GM19468 (cell line): ENCODE data around the gene DIDO1.

ENCODE experiments used
- ATAC-seq: cut with Tn5 transposase; IDR thresholded peaks from one replicate; pipeline ENCODE4 v1.9.1; 2021; ENCODE audit warnings: mild to moderate bottlenecking, moderate library complexity, moderate number of reproducible peaks; ENCODE audit not compliant: unreplicated experiment; ENCODE audit errors: extremely low read depth

Gene DIDO1

DNA sequence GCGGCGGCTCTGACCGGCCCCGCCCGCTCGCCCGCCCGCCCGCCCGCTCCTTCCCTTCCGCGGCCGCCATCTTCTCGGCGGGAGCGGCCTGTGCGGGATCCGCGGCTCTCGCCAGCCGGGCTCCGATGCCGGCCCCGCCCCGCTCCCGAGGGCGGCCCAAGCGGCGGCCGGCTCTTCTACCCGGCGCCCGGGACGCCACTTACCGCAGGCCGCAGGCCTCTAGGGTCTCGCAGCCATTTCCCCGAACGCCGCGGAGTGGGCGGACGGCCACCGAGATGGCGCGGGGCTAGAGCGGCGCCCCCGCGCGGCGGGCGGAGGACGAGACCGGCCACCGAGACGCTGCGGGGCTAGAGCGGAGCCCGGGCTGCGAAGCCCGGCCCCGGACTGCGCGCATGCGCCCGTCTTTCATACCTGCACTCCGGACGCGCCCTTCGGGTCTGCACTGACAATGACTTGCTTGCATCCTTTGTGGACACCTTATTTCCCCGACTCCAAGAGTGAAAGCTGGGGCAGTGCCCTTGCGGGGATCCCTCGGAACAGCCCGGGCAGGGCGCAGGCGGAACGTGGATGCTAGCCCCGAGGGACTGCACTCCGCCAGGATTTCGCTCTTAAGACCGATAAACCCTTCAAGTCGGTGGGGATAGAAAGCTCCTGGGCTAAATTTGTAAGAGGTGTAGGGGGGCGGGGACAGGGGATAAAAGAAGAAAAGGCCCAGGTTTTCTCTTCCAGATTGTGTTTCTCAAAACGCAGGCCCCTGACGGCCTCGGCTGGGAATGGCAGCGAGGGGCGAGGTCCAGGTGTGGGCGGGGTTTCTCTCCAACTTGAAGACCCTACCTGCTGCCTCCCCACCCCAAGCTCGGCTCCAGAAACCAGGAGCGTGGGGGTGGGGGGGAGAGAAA is at the start of gene DIDO1:
DIDO1 (minus strand) TSS at position 277 of the 899 bp plus-strand sequence.
- peak; percentile 78 for ATAC-seq

DNA sequence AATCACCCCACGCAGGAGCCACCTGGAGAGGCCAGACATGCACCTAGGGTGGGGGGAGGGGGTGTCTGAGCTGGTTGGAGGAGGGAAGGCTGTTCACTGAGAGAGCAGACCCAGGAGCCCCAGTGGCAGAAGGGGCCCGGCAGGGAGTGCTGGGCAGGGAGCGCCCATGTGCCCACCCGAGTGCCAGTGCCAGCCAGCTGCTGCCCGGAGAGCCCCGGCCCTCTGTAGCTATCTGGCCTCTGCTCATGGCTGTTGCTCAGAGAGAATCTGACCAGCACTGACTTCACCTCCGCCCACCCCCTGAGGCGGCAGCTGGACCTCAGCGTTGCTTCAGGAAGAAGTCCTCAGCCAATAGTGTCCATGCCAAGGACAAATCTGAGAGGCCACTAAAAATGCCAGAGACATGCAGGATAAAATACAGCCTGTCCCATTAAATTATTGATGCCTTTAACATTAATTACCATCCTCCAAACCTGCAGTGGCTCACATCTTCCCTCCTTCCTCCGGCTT is 49.0 kb upstream of the DIDO1 start:
- ATAC-seq, result no peak

DNA sequence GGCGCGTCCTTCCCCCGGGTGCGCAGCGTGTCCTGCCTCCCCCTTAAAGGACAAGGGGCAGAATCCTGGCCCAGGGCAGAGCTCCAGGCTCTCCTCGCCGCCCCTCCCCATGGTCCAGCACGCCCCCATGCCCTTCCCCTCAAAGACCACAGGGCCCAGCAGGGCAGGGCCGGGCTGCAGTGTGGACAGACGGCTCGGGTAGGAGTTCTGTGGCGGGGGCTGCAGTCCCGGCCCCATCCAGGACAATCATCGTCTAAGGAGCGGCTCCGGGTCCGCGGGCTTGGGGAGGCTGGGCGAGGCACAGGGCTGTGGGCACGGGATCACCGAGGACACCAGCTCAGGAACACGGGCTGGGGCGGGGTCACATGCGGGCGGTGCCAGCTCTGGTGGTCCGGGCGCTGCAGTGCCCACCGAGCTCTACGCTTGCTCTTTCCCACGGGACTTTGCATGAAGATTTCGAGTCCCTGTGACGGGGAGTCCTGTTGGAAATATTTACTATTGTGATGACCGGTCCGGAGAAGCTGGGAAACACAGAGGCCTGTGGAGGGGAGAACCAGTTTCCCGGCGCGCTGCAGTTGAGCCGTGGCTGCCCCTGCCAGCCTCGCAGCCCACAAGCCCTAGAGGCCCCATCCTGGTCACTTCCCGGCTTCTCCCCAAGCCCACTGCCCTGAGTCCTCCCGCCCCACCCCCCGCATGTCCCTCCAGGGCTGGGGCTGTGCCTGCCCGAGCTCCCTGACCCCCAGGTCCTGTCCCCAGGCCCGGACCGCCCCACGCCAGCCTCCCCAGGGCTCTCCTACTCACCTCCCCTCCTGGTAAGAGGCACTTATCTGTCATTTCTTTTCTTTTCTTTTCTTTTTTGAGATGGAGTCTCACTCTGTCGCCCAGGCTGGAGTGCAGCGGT is 46.8 kb upstream of the DIDO1 start:
- ATAC-seq, result no peak

DNA sequence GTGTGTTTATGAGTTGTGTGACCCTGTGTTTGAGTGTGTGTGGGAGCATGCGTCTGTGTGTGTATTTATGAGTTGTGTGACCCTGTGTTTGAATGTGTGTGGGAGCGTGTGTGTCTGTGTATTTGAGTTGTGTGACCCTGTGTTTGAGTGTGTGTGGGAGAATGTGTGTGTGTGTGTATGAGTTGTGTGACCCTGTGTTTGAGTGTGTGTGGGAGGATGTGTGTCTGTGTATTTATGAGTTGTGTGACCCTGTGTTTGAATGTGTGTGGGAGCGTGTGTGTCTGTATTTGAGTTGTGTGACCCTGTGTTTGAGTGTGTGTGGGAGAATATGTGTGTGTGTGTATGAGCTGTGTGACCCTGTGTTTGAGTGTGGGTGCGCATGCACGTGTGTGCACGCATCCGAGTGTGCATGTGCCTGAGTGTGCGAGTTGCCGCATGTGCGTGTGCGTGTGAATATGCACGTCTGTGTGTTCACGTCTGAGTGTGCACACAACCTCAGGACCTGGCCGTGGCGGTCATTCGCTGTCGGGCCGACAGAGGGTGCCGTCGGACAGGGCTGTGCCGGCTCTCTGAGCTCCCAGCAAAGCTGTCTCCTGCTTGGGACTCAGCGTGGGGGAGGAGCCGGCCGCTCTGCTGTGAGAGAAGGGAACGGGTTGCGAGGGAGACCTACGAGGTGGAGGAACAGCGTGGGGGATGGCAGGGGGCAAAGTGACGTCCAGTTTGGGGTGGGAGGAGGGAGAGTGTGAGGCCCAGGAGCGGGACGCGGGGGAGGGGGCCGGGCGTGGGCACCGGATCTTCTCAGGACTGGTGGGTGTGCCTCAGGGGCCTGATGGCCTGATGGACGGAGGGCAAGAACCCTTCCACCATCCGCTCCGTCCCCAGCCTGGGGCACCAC is 45.9 kb upstream of the DIDO1 start:
- peak; percentile 44 for ATAC-seq

DNA sequence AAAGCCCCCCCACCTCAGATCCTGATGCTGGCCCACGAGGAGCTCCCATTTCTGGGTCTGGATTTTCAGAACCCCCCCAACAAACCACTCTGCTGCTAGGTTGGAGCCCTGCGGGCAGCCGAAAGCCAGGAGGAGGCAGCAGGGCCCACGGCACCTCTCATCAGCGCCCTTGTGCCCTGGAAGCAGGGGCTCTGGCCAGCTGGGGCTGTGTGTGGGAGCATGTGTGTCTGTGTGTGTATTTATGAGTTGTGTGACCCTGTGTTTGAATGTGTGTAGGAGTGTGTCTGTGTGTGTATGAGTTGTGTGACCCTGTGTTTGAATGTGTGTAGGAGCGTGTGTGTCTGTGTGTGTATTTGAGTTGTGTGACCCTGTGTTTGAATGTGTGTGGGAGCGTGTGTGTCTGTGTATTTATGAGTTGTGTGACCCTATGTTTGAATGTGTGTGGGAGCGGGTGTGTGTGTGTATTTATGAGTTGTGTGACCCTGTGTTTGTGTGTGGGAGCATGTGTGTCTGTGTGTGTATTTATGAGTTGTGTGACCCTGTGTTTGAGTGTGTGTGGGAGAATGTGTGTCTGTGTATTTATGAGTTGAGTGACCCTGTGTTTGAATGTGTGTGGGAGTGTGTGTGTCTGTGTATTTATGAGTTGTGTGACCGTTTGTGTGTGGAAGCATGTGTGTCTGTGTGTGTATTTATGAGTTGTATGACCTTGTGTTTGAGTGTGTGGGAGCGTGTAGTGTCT is 45.1 kb upstream of the DIDO1 start:
- ATAC-seq, result no peak

DNA sequence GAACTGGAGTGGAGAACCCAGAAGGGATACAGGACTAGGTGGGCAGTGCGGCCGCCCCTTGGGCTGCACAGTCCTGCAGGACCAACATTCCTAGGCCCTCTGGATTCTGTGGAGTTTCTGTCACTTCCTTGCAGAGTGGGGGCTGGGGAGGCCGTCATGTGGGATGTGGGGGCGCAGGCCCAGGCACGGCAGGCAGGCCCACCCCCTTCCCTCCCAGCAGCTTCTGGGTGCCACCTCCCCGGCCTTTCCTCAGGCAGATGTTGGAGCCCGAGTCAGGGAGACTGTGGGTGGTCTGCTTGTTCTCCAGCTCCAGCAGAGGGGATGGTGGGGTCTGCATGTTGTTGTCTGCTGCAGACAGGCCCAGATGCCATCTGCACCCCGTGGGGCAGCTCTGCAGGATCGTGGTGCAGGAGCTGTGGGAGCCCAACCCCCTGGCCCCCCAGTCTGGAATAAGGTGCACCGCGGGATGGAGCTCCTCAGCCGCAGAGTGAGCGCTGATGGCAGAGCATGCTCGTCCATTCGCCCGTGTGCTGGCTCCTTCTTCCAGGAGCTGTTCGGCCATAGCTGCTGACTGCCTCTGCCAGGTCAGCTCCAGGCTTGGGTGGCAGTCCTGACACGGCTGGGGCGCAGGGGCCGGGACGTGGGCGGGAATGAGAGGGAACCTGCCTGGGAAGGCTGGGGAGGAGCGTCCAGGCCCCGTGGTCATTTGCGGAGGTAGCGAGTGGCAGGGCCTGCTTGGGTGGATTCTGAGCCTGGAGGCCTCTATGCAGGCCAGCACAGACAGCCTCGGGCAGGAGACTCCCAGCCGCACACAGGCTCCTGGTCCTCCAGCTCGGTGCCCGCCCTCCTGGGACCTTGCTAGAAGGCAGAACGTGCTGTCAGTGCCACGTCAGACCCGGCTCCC is 44.3 kb upstream of the DIDO1 start:
- no peak for ATAC-seq

DNA sequence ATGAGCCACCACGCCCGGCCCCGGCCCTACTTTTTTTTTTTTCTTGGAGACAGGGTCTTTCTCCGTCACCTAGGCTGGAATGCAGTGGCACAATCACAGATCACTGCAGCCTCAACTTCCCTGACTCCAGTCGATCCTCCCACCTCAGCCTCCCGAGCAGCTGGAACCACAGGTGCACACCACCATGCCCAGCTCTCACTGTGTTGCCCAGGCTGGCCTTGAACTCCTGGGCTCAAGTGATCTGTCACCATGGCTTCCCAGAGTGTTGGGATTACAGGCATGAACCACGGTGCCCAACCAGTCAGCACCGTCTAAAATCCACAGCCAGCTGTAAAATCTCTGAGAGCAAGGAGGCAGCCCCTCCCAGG is 43.6 kb upstream of the DIDO1 start:
- ATAC-seq, result no peak

DNA sequence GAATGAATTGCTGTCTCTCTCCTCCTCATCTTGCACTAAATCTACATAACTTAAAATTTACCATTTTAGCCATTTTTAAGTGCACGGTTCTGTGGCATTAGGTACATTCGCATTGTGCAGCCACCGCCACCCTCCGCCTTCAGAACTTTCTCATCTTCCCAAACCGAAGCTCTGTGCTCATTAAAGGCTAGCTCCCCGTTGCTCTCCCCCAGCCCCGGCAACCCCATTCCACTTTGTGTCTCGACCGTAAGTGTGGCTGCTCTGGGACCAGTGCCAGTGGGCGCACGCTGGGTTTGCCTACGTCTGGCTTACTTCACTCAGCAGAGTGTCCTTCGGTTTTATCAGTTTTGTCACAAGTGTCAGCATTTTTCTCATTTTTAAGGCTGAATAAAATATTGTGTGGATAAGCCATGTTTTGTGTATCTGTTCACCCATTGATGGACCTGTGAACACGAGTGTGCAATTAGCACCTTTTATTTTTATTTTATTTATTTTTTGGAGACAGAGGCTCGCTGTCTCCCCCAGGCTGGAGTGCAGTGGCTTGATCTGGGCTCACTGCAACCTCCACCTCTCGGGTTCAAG is 43.0 kb upstream of the DIDO1 start:
- ATAC-seq, result no peak

DNA sequence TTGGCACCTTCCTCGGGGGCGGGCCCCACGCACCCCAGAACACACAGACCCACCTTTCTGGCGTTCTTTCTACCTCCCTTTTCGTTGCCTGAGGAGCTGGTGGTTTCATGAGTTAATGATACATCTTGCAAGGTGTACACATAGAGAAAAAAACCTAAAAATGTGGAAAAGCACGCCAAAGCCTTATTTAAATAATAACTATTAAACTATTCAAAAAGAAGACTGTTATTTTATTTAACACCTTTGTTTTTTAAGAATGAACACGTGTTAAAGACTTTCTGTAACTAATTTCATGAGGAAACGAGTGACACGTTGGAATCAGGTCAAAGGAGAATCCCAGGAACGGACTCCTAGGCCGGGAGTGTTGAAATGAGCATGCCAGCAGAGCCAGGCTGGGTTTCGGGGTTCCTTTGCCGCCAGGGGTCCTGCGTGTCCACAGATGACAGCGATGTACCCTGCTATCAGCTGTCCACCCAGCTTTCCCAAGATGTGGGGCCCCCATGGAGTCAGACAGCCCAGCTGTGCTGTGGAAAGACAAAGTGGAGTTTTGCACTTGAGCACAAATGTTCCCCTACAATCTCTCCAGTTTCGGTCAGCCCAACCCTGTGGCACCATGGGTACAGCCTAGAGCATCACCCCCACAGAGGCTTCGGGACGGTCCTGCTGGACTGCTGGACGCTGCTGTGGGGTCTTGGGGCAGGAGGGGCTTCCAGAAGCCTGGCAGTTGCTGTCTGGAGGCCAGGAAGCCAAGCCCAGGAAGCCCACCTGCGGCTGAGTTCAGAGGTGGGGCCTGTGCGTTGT is 42.3 kb upstream of the DIDO1 start:
- no peak for ATAC-seq

DNA sequence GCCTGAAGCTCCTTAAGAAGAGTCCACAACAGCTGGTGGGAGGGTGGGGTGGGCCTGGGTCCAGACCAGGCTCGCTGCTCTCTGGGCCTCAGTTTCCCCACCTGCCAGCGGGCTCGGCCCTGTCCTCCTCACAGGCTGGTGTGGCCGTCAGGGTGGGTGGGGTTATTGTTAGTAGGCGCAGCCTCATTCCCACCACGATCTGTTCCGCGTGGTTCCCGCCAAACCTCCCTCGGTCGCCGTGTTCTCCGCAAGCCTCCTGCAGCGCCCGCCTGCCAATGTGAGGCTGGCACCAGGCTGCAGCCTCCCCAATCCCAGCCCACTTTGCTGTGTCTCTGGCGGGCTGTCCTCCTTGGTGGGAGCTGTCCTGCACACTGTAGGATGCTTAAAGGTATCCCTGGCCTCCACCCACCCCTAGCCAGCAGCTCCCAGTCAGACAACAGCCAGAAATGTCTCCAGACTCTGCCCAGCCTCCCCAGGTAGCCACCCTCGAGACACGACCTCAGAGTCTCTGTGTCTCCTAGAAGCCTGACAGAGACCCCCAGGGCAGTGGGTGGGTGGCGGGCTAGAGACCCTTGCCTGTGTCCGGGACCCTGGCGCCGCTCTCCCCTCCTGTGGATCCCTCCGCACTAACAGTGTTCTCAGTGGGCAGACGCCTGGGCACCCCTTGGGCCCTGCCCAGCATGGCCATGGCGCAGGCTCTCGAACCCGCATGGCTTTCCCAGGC is 41.5 kb upstream of the DIDO1 start:
- no peak for ATAC-seq

DNA sequence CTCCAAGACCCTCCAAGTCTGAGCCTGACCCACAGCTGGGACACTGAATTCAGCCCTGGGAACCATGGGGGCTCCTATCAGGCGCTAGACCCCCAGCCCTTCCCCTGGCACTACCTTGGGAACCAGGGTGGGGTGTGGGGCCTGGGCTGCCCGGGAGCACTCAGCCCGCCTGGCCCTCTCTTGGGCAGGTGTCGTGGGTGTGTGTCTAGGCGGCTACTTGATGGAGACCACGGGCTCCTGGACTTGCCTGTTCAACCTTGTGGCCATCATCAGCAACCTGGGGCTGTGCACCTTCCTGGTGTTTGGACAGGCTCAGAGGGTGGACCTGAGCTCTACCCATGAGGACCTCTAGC is 40.8 kb upstream of the DIDO1 start:
- ATAC-seq, result no peak

DNA sequence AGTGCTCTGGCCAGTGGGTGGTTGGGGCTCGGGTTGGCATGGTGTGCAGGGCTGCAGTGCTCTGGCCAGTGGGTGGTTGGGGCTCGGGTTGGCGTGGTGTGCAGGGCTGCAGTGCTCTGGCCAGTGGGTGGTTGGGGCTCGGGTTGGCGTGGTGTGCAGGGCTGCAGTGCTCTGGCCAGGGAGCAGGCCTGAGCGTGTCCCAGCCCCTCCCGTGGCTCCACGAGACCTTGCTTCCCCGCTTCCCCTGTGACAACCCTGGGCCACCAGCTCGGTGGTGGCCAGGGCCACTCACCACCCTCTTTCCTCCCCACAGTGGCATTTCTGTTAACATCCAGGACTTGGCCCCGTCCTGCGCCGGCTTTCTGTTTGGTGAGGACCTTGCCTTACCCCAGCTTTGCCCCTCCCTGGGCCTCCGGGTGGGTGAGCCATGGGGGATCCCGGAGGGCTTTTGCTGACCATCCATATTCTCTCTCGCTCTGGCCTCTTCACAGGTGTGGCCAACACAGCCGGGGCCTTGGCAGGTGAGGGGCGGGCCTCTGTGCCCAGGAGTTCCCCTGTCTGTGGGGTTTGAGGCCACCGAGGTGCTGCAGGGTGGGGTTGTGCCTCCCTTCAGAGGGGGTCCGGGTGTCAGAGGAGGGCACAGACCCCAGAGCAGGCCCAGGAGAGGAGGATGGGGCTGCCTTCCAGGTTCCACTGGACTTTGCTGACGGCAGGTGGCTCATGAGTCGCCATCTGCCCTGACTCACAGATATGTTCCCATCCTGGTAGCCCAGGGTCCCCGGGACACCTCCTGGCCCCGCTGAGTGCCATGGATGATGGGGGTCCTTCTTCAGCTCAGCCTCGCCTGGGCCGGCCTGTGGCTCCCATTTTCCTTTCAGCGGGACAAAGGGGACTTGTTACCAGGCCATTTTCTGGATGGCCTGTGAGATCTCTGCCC is 40.2 kb upstream of the DIDO1 start:
- no peak for ATAC-seq

DNA sequence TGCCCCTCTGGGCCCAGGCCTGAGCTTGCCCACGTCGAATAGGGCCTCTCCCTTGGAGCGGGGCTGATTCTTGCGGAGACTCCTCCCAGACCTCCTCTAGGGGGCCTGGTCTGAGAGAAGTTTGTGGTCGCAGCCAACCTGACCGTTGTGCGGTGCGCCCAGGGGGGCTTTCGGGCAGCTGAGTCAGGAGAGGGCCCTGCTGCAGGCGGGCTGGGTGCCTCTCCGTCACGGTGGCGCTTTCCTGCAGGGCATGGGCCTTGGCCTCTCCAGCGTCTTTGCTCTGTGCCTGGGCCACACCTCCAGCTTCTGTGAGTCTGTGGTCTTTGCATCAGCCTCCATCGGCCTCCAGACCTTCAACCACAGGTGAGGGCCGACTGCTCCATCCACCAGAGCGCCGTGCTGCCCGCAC is 39.1 kb upstream of the DIDO1 start:
- no peak for ATAC-seq

DNA sequence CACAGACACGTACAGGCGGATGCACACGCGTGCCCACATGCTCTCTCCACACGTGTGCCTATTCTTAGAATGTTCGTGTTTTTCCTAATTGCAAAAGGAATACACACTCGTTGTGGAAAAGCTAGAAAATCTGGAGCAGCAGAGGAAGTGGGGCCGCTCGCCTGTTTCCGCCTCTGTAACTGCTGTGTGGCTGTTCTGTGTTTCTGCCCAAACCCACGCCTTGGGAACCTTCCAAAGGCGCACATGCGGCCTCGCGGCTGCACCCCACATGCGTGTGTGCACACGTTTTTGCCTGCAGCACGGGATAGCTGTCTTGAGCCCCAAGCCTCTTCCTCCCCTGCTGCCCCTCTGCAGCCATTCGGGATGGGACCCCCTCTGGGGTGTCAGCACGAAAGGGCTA is 38.4 kb upstream of the DIDO1 start:
- ATAC-seq, result no peak

DNA sequence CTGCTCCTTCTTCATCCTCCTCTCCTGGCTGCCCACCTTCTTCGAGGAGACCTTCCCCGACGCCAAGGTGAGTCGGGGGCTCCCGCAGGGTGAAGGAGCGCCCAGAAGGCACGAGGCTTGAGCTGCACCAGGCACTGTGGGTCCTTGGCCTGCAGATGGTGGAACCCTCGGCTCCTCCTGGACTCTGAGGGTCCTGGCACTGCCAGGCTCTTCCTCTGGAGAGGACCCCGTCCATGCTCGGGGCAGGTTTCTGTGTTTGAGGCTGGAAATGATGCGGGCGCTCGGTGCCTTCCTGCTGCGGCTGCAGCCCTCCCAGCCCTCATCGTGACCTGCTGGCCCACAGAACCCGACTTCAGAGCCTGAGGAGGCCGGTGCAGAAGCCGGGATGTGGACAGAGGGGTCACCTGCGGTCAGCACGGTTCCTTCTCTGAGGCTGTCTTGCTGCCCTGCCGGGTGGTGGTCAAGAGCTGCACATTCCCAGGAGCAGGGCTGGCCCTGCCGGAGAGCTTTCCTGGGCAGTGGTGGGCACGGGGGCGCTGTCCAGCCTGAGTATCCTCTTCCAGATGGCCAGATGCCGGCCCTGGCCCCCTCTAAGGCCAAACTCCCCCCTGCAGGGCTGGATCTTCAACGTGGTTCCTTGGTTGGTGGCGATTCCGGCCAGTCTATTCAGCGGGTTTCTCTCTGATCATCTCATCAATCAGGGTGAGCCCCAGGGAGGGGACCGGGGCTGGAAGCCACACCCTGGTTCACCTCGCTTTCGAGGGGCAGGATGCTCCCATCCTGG is 37.5 kb upstream of the DIDO1 start:
- no peak for ATAC-seq
